ENCODE data around the gene SMYD3.
"Not testable (repeated sequence)": the region's sequence is repeated elsewhere in the genome, so short reads cannot be mapped to it uniquely, and the experiment has no call there.

Gene SMYD3

DNA sequence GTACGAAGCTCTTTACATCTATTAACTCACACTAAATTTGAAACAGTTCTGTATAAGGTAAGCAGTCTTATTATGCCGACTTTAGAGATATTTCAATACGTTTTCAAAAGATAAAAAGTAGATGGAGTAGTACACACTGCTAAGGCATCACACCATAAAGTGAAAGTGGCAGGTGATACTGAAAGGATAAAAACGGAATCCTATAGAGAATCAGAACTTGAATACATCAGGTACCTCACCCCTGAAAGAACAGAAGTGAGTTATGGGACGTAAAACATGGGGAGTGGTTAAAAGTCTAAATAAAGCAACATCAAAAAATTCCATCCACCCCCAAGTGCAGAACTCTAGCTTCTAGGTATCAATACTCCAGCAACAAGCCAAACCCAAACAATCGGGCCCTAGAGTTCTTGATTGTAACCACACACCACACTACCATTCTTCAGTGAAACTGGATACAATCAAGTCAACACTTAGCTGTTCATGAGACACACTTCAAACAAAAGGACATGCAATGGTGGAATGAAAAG, 142.6 kb downstream of the SMYD3 start:
- DNase-seq (ENCODE audit: low spot score): no peak

DNA sequence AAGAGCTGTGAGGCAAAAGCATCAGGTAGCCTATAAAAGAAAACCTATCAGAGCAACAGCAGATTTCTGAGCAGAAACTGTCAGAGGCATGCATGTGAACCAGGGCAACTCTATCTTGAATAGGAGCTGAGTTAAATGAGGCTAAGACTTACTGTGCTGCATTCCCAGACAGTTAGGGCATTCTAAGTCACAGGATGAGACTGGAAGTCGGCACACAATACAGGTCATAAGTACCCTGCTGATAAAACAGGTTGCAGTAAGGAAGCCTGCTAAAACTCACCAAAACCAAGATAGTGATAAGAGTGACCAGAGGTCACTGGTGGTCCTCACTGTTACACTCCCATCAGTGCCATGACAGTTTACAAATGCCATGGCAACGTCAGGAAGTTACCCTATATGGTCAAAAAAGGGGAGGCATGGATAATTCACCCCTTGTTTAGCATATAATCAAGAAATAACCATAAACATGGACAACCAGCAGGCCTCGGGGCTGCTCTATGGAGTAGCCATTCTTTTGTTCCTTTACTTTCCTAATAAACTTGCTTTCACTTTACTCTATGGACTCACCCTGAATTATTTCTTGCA, 150.0 kb downstream of the SMYD3 start:
- DNase-seq (ENCODE audit: low spot score): not testable (repeated sequence)

DNA sequence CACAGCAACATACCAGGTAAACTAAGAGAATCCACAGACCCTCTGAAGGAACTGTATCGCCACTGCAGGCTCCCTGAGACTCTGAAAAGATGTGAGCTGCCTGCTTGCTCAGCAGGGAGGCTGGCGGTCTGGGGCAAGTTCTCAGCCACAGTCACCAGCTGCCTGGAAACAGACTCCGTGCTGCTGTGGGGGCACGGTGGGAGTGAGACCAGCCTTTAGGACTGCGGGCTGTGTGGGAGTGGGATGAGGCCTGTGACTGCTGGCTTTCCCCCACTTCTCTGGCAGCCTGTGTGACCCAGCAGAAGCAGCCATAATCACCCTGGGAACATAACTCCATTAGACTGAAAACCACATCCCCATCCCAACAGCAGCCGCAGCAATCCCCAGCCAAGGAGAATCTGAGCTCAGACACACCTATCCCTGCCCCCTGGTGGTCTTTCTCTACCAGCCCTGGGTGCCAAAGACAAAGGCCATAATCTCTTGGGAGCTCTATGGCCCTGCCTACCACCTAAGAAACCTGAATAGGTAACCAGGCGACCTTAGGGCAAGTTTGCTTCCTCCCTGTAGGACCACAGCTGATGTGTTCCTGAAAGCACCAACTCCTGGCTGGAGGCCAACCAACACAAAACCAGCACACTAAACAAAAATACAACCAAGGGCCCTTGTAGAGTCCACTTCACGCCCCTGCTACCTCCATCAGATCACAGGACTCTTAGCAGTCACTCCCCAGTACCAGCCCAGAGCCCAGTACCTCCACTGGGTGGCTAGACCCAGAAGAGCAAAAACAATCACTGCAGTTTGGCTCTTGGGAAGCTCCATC, 151.5 kb downstream of the SMYD3 start:
- peak; percentile 63 for DNase-seq (ENCODE audit: low spot score)

DNA sequence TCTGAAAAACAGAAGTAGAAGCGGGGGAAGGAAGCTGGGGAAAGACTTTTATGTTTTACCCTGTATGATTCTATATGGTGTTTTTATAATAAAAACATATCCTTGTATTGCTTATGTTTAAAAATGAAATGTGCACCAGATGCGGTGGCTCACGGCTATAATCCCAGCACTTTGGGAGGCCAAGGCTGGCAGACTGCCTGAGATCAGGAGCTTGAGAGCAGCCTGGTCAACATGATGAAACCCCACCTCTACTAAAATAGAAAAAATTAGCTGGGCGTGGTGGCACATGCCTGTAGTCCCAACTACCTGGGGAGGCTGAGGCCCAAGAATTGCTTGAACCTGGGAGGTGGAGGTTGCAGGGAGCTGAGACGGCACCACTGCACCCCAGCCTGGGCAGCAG, 155.4 kb downstream of the SMYD3 start:
- no peak for DNase-seq (ENCODE audit: low spot score)

DNA sequence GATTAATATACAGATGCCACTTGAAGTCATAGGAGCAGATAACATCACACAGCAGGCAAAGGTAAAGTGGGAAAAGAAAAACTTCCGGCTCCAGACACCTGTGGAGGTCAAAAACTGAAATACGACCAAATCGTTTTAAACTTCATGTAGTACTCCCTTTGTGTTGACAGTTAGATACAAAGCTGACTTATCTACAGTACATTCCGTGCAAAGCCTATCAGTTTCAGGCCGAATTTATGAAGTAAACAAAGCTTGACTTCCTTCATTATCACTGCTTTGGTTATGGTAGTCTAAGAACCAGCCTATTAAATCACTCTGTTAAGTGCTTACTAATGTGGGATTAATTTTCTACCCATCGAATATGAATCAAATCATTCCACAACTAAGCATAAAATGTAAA, 156.3 kb downstream of the SMYD3 start:
- no peak for DNase-seq (ENCODE audit: low spot score)

DNA sequence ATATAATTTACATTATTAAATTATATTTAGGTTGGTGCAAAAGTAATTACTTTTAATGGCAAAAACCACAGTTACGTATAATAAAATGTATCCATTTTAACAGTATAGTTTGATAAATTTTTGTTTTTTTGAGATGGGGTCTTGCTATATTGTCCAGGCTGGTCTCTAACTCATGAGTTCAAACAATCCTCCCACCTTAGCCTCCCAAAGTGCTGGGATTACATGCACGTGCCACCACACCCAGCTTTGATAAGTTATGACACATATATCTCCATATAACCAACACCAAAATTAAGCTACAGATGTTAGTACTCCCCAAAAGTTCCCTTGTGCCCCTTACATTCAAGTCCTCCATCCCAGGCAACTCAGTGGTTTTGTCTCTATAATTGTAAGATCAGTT, 163.1 kb downstream of the SMYD3 start:
- DNase-seq (ENCODE audit: low spot score): no peak

DNA sequence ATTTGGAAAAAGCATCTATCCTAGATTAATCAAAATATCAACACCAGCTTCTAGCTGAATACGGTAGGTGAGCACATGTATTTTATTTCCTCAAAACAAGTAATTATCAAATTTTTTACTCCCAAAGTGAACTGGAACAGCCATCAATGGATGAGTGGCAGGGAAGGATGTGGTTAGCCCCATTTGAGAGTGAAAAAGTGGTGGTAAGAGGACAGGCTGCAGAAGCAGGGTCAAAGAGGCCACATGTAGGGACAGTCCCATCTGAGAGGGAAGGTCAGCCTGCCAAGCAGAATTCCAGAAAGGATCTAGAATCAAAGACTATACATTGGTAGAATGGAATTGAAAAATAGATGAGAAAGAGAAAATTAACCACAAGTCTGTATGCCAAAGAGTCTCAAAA, 163.8 kb downstream of the SMYD3 start:
- DNase-seq (ENCODE audit: low spot score): no peak

DNA sequence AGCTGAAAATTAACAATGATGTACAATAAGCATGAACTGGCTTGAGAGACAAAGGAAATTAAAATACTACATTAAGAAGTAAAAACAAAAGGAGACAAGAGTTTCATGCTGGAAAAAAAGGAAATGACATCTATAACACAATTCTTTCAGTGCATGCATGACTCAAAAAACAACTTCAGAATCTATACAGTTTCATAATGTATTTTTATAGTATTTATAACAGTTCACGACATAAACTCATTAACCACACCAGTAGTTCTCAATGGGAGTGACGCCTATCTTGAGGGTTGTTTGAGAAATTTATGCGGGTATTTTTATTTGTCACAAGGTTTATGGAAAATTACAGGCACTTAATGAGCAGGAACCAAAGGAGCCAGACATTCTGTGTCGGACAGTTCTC, 168.5 kb downstream of the SMYD3 start:
- DNase-seq (ENCODE audit: low spot score): no peak

DNA sequence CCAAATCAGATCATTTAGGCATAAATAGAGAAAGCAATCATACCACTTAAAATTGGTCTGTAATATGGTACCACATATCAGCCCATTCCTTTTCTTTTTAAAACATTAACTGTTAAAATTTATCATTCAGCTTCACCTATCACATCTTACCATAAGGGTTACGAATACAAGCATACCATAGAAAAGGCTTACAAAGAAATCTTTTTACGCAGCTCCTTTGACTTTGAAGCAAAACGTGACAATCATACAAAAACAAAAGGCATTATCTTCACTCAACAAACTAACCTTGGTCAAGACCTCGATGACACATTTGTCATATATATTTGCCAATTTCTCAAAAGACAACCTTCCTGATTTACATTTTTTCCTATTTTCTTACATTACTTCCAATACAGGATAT, 169.0 kb downstream of the SMYD3 start:
- DNase-seq (ENCODE audit: low spot score): no peak

DNA sequence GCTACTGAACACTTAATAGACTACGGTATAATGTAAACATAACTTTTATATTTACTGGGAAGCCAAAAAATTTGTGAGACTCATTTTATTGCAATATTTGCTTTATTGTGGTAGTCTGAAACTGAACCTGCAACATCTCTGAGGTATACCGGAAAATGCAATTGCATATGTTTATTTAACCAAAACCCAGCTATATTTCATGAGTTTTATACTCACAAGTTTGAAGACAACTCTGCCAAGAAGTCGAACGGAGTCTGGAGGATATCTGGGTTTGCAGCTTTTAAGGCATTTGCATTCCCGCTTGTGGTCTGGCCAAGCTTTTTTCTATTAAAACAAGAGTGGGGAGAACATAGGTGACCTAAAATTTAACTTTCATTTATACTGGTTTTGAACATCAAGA, 171.9 kb downstream of the SMYD3 start:
- DNase-seq (ENCODE audit: low spot score): no peak

DNA sequence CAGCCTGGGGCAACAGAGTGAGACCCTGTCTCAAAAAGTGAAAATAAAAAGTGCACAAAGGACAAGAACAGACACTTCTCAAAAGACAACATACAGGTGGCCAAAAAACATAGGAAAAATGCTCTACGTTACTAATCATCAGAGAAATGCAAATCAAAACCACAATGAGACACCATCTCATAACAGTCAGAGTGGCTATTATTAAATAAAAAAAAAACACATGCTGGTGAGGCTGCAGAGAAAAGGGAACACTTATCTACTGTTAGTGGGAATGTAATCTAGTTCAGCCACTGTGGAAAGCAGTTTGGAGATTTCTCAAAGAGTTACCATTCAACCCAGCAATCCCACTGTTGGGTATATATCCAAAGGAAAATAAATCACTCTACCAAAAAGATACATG, 173.2 kb downstream of the SMYD3 start:
- DNase-seq (ENCODE audit: low spot score): no peak

DNA sequence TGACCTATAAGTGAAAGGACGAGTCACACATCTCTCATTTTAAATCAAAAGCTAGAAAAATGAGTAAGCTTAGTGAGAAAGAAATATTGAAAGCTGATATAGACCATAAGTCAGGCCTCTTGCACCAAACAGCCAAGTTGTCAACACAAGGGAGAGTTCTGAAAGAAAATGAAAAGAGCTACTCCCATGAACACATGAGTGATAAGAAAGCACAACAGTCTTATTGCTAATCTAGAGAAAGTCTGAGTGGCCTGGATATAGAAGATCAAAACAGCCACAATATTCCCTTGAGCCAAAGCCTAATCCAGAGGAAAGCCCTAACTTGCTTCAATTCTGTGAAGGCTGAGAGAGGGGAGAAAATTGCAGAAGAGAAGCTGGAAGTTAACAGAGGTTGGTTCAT, 175.0 kb downstream of the SMYD3 start:
- DNase-seq (ENCODE audit: low spot score): no peak

DNA sequence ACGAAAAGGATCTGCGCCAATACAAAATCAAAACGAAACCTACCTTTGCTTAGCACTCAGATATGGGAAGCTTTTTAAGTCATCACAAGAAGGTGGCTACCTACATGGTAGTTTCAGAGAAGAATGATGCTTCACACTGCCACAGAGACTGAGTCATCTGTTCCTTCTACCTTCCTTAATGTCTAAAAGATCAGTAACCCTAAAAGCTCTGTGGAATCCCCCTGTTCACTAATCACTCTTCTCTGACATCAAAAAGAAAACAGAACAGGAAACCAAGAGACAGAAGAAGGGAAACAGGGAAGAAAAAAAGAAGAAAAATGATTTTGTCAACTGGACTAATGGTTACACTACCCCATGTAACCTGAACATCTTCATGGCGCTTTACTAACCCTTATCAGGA, 177.2 kb downstream of the SMYD3 start:
- DNase-seq (ENCODE audit: low spot score): no peak

DNA sequence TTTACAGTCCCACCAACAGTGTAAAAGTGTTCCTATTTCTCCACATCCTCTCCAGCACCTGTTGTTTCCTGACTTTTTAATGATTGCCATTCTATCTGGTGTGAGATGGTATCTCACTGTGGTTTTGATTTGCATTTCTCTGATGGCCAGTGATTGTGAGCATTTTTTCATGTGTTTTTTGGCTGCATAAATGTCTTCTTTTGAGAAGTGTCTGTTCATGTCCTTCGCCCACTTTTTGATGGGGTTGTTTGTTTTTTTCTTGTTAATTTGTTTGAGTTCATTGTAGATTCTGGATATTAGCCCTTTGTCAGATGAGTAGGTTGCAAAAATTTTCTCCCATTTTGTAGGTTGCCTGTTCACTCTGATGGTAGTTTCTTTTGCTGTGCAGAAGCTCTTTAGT, 177.8 kb downstream of the SMYD3 start:
- not testable (repeated sequence) for DNase-seq (ENCODE audit: low spot score)

DNA sequence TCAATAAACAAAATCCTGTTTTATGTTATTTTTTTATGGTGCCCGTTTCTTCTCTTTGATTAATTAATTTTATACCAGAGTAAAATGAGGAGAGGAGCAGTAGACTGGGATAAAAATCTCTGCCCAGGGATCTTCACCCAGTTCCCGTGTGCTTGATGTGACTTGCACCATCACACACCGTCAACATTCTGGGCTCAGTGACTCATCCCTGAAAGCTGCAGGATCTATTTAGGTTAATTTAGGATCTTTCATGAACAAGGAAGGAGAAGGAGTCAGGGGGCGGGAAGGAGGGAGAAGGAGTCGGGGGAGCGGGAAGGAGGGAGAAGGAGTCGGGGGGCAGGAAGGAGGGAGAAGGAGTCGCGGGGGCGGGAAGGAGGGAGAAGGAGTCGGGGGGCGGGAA, 182.4 kb downstream of the SMYD3 start:
- DNase-seq (ENCODE audit: low spot score): no peak

DNA sequence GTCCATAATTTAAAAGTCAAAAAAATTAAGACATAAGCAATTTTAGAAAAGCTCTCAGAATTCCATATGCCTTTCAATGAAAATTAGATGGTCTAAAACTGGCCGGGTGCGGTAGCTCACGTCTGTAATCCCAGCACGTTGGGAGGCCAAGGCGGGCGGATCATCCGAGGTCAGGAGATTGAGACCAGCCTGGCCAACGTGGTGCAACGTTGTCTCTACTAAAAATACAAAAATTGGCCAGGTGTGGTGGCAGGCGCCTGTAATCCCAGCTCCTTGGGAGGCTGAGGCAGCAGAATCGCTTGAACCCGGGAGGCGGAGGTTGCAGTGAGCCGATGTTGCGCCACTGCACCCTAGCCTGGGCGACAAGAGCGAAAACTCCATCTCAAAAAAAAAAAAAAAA, 183.0 kb downstream of the SMYD3 start:
- DNase-seq (ENCODE audit: low spot score): not testable (repeated sequence)

DNA sequence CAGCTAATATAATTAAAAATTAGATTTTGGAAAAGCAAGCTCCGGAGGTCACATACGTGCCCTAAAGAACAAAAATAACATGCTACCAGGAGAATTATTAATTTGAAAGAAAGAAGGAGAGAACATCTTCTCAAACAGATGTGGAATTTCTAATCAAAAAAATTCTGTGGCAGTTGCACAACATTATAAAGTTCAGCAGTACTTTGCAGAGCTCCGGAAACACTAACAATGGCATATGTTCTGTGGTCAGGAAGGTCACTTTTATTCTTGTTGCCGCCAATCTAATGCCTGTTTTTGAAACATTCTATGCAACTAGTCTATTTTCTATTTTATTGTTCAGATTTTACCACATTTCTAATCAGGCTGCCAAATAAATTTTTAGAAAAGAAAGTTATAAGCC, 186.8 kb downstream of the SMYD3 start:
- DNase-seq (ENCODE audit: low spot score): no peak

DNA sequence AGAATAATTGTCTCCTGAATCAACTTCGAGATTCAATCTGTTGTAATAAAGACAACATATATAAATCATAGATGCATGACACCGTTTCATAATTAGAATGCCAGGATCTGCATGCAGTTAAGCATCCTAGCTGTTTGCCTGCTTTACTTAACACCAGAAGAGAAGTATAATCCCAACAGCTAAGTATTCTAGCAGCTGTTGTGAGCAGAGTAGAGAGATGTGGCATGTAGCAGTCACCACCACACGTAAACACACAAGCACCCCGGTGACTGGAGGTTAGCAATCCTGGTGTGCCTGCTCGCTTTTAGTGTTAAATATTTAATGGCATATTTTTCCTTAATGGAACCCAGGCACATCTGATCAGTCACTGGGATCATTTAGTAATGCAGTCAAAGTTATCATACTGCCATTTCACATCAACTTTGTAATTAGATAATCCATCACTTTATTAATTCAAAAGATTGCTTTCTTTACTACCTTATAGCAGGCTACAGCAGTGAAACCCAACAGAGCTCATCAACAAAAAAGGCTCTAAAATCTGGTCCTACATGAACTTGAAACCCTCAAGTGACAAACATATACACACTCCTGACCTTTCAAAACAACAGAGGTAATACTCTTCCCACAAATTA, 187.9 kb downstream of the SMYD3 start:
- no peak for DNase-seq (ENCODE audit: low spot score)

DNA sequence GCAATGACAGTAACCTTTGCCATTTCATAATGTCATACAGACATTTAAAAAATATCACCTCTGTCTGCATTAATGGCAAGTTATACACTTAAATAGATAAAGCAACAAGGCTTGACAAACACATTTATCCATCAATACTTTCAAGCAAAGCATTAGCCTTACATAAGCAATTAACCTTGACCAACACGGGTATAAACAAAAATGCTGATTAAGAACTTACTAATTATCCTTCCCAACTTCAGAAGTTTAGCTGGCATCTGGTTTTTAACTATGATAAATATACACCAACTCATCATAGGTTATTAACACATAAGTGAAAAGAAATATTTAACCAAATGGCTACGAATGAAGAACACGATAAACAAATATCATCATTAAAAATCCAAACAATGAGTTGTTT, 188.5 kb downstream of the SMYD3 start:
- no peak for DNase-seq (ENCODE audit: low spot score)

DNA sequence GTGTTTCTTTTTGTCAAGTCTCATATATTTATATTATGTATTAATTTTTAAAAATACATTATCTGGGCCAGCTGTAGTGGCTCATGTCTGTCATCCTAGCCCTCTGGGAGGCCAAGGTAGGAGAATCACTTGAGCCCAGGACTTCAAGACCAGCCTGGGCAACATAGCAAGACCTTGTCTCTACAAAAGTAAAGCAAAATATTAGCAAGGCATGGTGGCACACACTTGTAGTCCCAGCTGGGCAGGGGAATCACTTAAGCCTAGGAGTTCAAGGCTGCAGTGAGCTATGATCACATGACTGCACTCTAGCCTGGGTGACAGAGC, 189.1 kb downstream of the SMYD3 start:
- no peak for DNase-seq (ENCODE audit: low spot score)

DNA sequence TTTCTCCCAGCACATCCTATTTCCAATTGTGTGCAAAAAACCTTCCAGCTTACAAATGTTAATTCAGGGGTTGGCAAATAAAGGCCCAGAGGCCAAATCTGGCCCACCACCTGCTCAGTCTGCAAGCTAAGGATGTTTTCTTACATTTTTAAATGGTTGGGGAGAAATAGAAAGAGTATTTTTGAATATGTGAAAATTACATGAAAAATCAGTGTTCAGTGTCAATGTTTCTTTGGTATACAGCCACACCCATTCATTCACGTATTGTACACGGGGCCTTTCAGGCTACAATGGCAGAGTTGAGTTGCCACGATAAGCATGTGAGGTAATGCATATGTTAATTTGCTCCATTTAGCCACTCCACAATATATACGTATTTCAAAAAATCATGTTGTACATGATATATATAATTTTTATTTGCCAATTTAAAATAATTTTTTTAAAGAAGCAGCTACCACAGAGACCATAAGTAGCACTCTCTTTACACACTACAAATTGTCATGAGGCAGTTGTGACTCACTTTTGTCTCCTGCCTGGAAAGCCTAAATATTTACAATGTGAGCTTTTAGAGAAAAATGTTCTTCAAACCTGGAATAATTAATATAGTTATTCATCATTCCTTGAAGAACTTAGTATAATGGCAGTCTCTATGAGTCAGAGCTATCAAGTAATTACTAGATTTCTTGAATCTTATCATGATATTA, 189.6 kb downstream of the SMYD3 start:
- no peak for DNase-seq (ENCODE audit: low spot score)

DNA sequence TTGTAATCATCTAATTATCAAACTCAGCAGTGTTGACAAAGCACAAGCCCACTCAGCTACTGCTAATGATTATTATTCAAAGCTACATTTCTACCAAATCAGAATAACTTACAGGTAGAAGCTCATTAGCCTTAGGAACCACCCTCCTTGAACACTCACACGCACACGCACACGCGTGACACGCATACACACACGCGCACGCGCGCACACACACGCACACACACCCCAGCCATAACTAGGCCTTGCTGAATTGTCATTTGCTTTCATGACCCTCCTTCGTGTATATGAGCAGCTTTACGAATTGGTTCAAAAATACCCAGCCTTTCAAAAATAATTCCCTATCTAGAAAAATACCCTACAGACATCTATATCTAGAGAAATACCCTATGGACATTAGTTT, 195.6 kb downstream of the SMYD3 start:
- DNase-seq (ENCODE audit: low spot score): no peak

Measured in SK-N-DZ (cell line).